GM12878 (cell line): ENCODE data around the gene PRSS16. TPM values are rescaled to one million over a fixed set of nuclear protein-coding genes. Genes with fewer than 3 reads are reported as not detected.

Experiments used
- ATAC-seq: fragments of 200-7000 bp; cut with Tn5 transposase; 3 replicates; pipeline ENCODE4 v1.9.1; 2020; ENCODE audit warnings: mild to moderate bottlenecking, moderate library complexity
- BruUV-seq: library from RNA; stranded (reverse); fragments of 400-500 nt; replicated peaks from 2 replicates; lab custom pipeline; 2021; lab: Mats Ljungman, UMichigan
- CTCF ChIA-PET: fragments of 300-600 bp; sonication (Branson Sonifier 250); formaldehyde crosslinking; extraction: SDS; loops from one replicate; lab custom pipeline; 2021; ENCODE audit warnings: inconsistent platforms; lab: Yijun Ruan, JAX
- POLR2A ChIA-PET: fragments of 350-600 bp; formaldehyde crosslinking; extraction: SDS; loops from one replicate; lab custom pipeline; 2021; ENCODE audit warnings: inconsistent platforms; lab: Charles Lee
- RAD21 ChIA-PET: fragments of 300-600 bp; sonication (Branson Sonifier 250); formaldehyde crosslinking; loops from one replicate; lab custom pipeline; 2023; ENCODE audit warnings: antibody characterized with exemption; ENCODE audit not compliant: unreplicated experiment; lab: Charles Lee
- SMC1A ChIA-PET: fragments of 300-600 bp; sonication (Branson Sonifier 250); formaldehyde crosslinking; loops from one replicate; lab custom pipeline; 2023; ENCODE audit not compliant: unreplicated experiment, uncharacterized antibody; lab: Charles Lee
- DNase-seq: peaks from one replicate; pipeline ENCODE4 v3.0.0-alpha.2; 2011; ENCODE audit warnings: low read depth, low spot score
- FAIRE-seq: peaks from 3 replicates; lab custom pipeline; 2011; peaks lifted over from hg19 to GRCh38; lab: Jason Lieb, UNC
- H2AFZ ChIP-seq: 2 replicates; pipeline ENCODE4 v1.6.0; 2011; ENCODE audit warnings: low read depth, low read length, control low read depth; ENCODE audit not compliant: control insufficient read depth
- H3K27ac ChIP-seq: 2 replicates; pipeline ENCODE4 v1.5.1; 2011; ENCODE audit warnings: control low read depth; ENCODE audit not compliant: control insufficient read depth, insufficient read depth
- H3K27me3 ChIP-seq, 2 experiments: replicated peaks in 1 of 2; 2 replicates each; pipeline versions ENCODE4 v1.6.0 to v1.6.1; 2011; ENCODE audit warnings: low read length in 1 of 2; ENCODE audit not compliant: control insufficient read depth in 2 of 2, insufficient read depth in 2 of 2
- H3K36me3 ChIP-seq, 2 experiments: 2 replicates each; pipeline ENCODE4 v1.5.1; 2011; ENCODE audit warnings: low read length in 1 of 2; ENCODE audit not compliant: control insufficient read depth in 2 of 2, insufficient read depth in 2 of 2
- H3K4me1 ChIP-seq: 2 replicates; pipeline ENCODE4 v1.6.1; 2011; ENCODE audit warnings: mild to moderate bottlenecking, low read length, moderate library complexity, mixed read lengths; ENCODE audit not compliant: control insufficient read depth, insufficient read depth
- H3K4me2 ChIP-seq: 2 replicates; pipeline ENCODE4 v1.6.0; 2011; ENCODE audit warnings: control low read depth; ENCODE audit not compliant: control insufficient read depth, insufficient read depth
- H3K4me3 ChIP-seq: fragments of 200-600 bp; sonication (generic); 2 replicates; pipeline ENCODE4 v1.5.1; 2016
- H3K79me2 ChIP-seq: 2 replicates; pipeline ENCODE4 v1.6.0; 2011; ENCODE audit warnings: low read length; ENCODE audit not compliant: control insufficient read depth, insufficient read depth
- H3K9ac ChIP-seq: 2 replicates; pipeline ENCODE4 v1.8.0; 2011; ENCODE audit warnings: low read length, control low read depth, mixed read lengths; ENCODE audit not compliant: control insufficient read depth, insufficient read depth
- H3K9me3 ChIP-seq: replicated peaks from 3 replicates; pipeline ENCODE4 v1.5.1; 2011; ENCODE audit warnings: mild to moderate bottlenecking, low read length; ENCODE audit not compliant: control insufficient read depth, insufficient read depth
- H4K20me1 ChIP-seq: 2 replicates; pipeline ENCODE4 v1.6.0; 2011; ENCODE audit not compliant: control insufficient read depth, insufficient read depth
- CBX3 ChIP-seq: fragments of 200-600 bp; sonication (generic); IDR thresholded peaks from 2 replicates; pipeline ENCODE4 v1.6.1; 2016; ENCODE audit warnings: low read depth, borderline replicate concordance
- ESRRA ChIP-seq: IDR thresholded peaks from 2 replicates; pipeline ENCODE4 v1.6.1; 2012; ENCODE audit warnings: mild to moderate bottlenecking, low read length, improper control_type of control experiment
- HCFC1 ChIP-seq: fragments of 150-350 bp; IDR thresholded peaks from 2 replicates; pipeline ENCODE4 v1.6.1; 2014; ENCODE audit warnings: low read length
- MYC ChIP-seq: IDR thresholded peaks from 2 replicates; pipeline ENCODE4 v1.6.1; 2011; ENCODE audit warnings: mild to moderate bottlenecking, low read length, moderate library complexity, inconsistent platforms; ENCODE audit not compliant: insufficient read depth, insufficient replicate concordance, insufficient read length, severe bottlenecking
- PAX5 ChIP-seq: IDR thresholded peaks from 2 replicates; pipeline ENCODE4 v1.6.1; 2011; ENCODE audit warnings: low read depth, low read length, borderline replicate concordance
- RBBP5 ChIP-seq: fragments of 200-600 bp; sonication (generic); conservative IDR thresholded peaks from 2 replicates; pipeline ENCODE4 v1.6.1; 2016
- SKIL ChIP-seq: fragments of 450-650 bp; IDR thresholded peaks from 2 replicates; pipeline ENCODE4 v1.6.1; 2017; ENCODE audit warnings: mild to moderate bottlenecking, low read depth, inconsistent platforms; ENCODE audit not compliant: poor library complexity, severe bottlenecking
- SMAD1 ChIP-seq: fragments of 450-650 bp; IDR thresholded peaks from 2 replicates; pipeline ENCODE4 v1.6.1; 2018; ENCODE audit warnings: mild to moderate bottlenecking, low read depth; ENCODE audit not compliant: partially characterized antibody
- TCF12 ChIP-seq: IDR thresholded peaks from 2 replicates; pipeline ENCODE4 v1.6.1; 2011; ENCODE audit warnings: low read depth, mild to moderate bottlenecking, low read length
- USF1 ChIP-seq: IDR thresholded peaks from 2 replicates; pipeline ENCODE4 v1.6.1; 2011; ENCODE audit warnings: borderline replicate concordance, low read depth, mild to moderate bottlenecking, moderate library complexity, mixed read lengths, low read length; ENCODE audit not compliant: insufficient read depth; ENCODE audit errors: extremely low read length
- ZNF622 ChIP-seq: fragments of 450-650 bp; IDR thresholded peaks from 2 replicates; pipeline ENCODE4 v1.6.1; 2017; ENCODE audit warnings: mild to moderate bottlenecking, inconsistent platforms
- ZZZ3 ChIP-seq: IDR thresholded peaks from 2 replicates; pipeline ENCODE4 v1.6.1; 2011; ENCODE audit warnings: low read depth; ENCODE audit not compliant: control insufficient read depth, insufficient read length
- WGBS: methylation state at CpG from one replicate; pipeline ENCODE4 v1.1.6; 2016; ENCODE audit warnings: low lambda C conversion rate; ENCODE audit not compliant: insufficient replicate concordance, insufficient coverage; ENCODE audit errors: missing lambda C conversion rate; 5-methylcytosine and 5-hydroxymethylcytosine counted together
- in situ Hi-C: fragments of 300-500 bp; cut with MboI; formaldehyde crosslinking; loops from 9 replicates; pipeline ENCODE4 v1.14.3; 2018; ENCODE audit warnings: mixed read lengths
- intact Hi-C: fragments of 100-400 bp; cut with micrococcal nuclease; formaldehyde crosslinking; loops from one replicate; pipeline ENCODE4 v1.14.2; 2022; ENCODE audit not compliant: unreplicated experiment
- polyA plus RNA-seq, 11 experiments: library from polyadenylated mRNA; depleted of rRNA in 4 of 11; unstranded in 6 of 11; stranded (reverse) in 5 of 11; fragments of >200 nt; fragmentation: Nextera tagmentation in 4 of 11; fragmentation: Illumina TruSeq in 1 of 11; extraction: Ambion mirVana in 4 of 11; extraction: Trizol in 1 of 11; gene quantifications; 1 replicate in 1 of 11; 2 replicates in 10 of 11; pipeline versions ENCODE4 v1.2.1 to v1.2.3, GENCODE V29; 2011 to 2016; ENCODE audit warnings: inconsistent platforms in 2 of 11, missing spikeins in 2 of 11, low read depth in 1 of 11
- total RNA-seq, 4 experiments: library from RNA; depleted of rRNA in 3 of 4; stranded (reverse); fragments of >200 nt in 3 of 4; fragmentation: Illumina TruSeq in 1 of 4; extraction: Trizol in 1 of 4; gene quantifications; 2 replicates each; pipeline versions ENCODE4 v1.2.1 to v1.2.3, GENCODE V29; 2013 to 2021
- TF ChIP-seq, protein P1 (sequence below): fragments of 450-650 bp; IDR thresholded peaks from 2 replicates; pipeline ENCODE4 v1.6.1; 2017; ENCODE audit warnings: borderline replicate concordance

Gene PRSS16
- total and polyA plus RNA-seq, 10 of the 15 experiments (the other 5 are each of a cell fraction or from before 2014, with no cell fraction given) = 2.1 to 12.8 (median 6.6) TPM

- H3K4me1 ChIP-seq = no peaks in the 10 kb centered on the region
- no peak for ATAC-seq
- RAD21 ChIA-PET = no interaction called here
- no peaks in the 10 kb centered on the region for H3K36me3 ChIP-seq
- no peaks in the 10 kb centered on the region for H3K79me2 ChIP-seq
- WGBS = 58% methylated on average over 2 of the region's 2 CpGs
- no peak for DNase-seq
- SMC1A ChIA-PET = interaction anchor here (0.6 kb wide), 1 partner anchor 146 kb away, joined by 3 read pairs; no protein-coding TSS in a partner anchor
- intact Hi-C loops = no loop called here
- H3K9ac ChIP-seq = no peak overlapping the region
- H3K27me3 ChIP-seq = no peaks in the 10 kb centered on the region
- H3K27ac ChIP-seq = no peak overlapping the region
- FAIRE-seq = no peak
- H3K4me3 ChIP-seq = no peak overlapping the region
- in situ Hi-C loops = no loop called here
- no peaks in the 10 kb centered on the region for H4K20me1 ChIP-seq
- no peak overlapping the region for H3K4me2 ChIP-seq
- BruUV-seq = no TSS peak
- no peak overlapping the region for H2AFZ ChIP-seq
- CTCF ChIA-PET = no interaction called here
- H3K9me3 ChIP-seq = no peaks in the 10 kb centered on the region; the same call in 2 of the 3 replicates
- POLR2A ChIA-PET = no interaction called here
- TF ChIP-seq CBX3 (no peak), ZZZ3 (no peak), HCFC1 (no peak), RBBP5 (no peak), MYC (no peak), SMAD1 (no peak), USF1 (no peak), ESRRA (no peak), ZNF622 (no peak), SKIL (no peak), PAX5 (no peak), TCF12 (no peak)
- TF ChIP-seq, protein P1, sequence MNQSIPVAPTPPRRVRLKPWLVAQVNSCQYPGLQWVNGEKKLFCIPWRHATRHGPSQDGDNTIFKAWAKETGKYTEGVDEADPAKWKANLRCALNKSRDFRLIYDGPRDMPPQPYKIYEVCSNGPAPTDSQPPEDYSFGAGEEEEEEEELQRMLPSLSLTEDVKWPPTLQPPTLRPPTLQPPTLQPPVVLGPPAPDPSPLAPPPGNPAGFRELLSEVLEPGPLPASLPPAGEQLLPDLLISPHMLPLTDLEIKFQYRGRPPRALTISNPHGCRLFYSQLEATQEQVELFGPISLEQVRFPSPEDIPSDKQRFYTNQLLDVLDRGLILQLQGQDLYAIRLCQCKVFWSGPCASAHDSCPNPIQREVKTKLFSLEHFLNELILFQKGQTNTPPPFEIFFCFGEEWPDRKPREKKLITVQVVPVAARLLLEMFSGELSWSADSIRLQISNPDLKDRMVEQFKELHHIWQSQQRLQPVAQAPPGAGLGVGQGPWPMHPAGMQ = no peak
- TF ChIP-seq, all 136 proteins: peak for 0
Observed at GRCh38 chr6:27208042-27208441, 39.5 kb upstream of the PRSS16 start.
